H1 (cell line): ENCODE data around the gene EPHB1. TPM values are rescaled to one million over a fixed set of nuclear protein-coding genes. Genes with fewer than 3 reads are reported as not detected.

Experiments used
- CTCF ChIA-PET: fragments of 300-600 bp; sonication (Branson Sonifier 250); formaldehyde crosslinking; loops from one replicate; lab custom pipeline; 2021; ENCODE audit not compliant: partially characterized antibody; lab: Charles Lee
- POLR2A ChIA-PET: fragments of 300-600 bp; sonication (Branson Sonifier 250); formaldehyde crosslinking; loops from one replicate; lab custom pipeline; 2021; ENCODE audit warnings: inconsistent platforms; ENCODE audit not compliant: partially characterized antibody; lab: Charles Lee
- DNase-seq, 2 experiments: peaks; one replicate each; pipeline versions ENCODE4 v3.0.0 to v3.0.0-alpha.2; 2010 to 2022; ENCODE audit warnings: low spot score in 2 of 2, low read depth in 1 of 2, mixed read lengths in 1 of 2
- FAIRE-seq: peaks from 2 replicates; lab custom pipeline; 2011; peaks lifted over from hg19 to GRCh38; lab: Jason Lieb, UNC
- H2AFZ ChIP-seq: 2 replicates; pipeline ENCODE4 v1.8.1; 2012; ENCODE audit warnings: low read length, inconsistent platforms
- H2AK5ac ChIP-seq: 2 replicates; pipeline ENCODE4 v1.6.1; 2013; ENCODE audit warnings: low read depth, low read length
- H2BK120ac ChIP-seq: replicated peaks from 2 replicates; pipeline ENCODE3; 2013; ENCODE audit warnings: low read depth, low read length, inconsistent platforms
- H2BK12ac ChIP-seq: 2 replicates; pipeline ENCODE4 v1.6.1; 2013; ENCODE audit warnings: low read depth, low read length
- H2BK15ac ChIP-seq: 2 replicates; pipeline ENCODE4 v1.6.1; 2013; ENCODE audit warnings: low read length
- H2BK20ac ChIP-seq: 2 replicates; pipeline ENCODE4 v1.6.1; 2013; ENCODE audit warnings: low read length
- H2BK5ac ChIP-seq: 2 replicates; pipeline ENCODE4 v1.6.1; 2013; ENCODE audit warnings: low read depth, low read length
- H3K14ac ChIP-seq: 2 replicates; pipeline ENCODE4 v1.6.1; 2013; ENCODE audit warnings: inconsistent platforms; ENCODE audit not compliant: insufficient read length
- H3K18ac ChIP-seq: 2 replicates; pipeline ENCODE4 v1.6.1; 2013; ENCODE audit warnings: low read length; ENCODE audit errors: extremely low read depth
- H3K23ac ChIP-seq: 2 replicates; pipeline ENCODE4 v1.6.1; 2013; ENCODE audit warnings: inconsistent platforms; ENCODE audit not compliant: insufficient read length
- H3K23me2 ChIP-seq: 2 replicates; pipeline ENCODE4 v1.6.1; 2013; ENCODE audit warnings: low read depth, low read length
- H3K27ac ChIP-seq: 2 replicates; pipeline ENCODE4 v1.6.1; 2011; ENCODE audit warnings: low read depth, low read length, inconsistent platforms
- H3K27me3 ChIP-seq, 4 experiments: replicated peaks in 1 of 4; 1 replicate in 1 of 4; 2 replicates in 3 of 4; pipeline versions ENCODE4 v1.6.1 to v1.8.1; 2011 to 2013; ENCODE audit warnings: low read length in 3 of 4, mild to moderate bottlenecking in 3 of 4, inconsistent platforms in 2 of 4, mixed read lengths in 2 of 4, moderate library complexity in 1 of 4; ENCODE audit not compliant: control insufficient read depth in 3 of 4, insufficient read depth in 3 of 4; ENCODE audit errors: extremely low read depth in 1 of 4
- H3K36me3 ChIP-seq, 4 experiments: 2 replicates each; pipeline versions ENCODE4 v1.6.1 to v1.8.1; 2011 to 2013; ENCODE audit warnings: mild to moderate bottlenecking in 4 of 4, low read length in 3 of 4, moderate library complexity in 2 of 4, control low read depth in 1 of 4, inconsistent platforms in 1 of 4; ENCODE audit not compliant: insufficient read depth in 4 of 4, control insufficient read depth in 2 of 4
- H3K4ac ChIP-seq: replicated peaks from 2 replicates; pipeline ENCODE3; 2013; ENCODE audit warnings: low read length, low read depth, mixed read lengths, inconsistent platforms; ENCODE audit not compliant: insufficient read length
- H3K4me1 ChIP-seq, 4 experiments: replicated peaks in 1 of 4; 1 replicate in 1 of 4; 2 replicates in 3 of 4; pipeline versions ENCODE4 v1.6.1 to v1.8.1; 2011 to 2013; ENCODE audit warnings: low read length in 3 of 4, inconsistent platforms in 2 of 4, mixed read lengths in 1 of 4; ENCODE audit not compliant: insufficient read depth in 4 of 4, control insufficient read depth in 3 of 4
- H3K4me2 ChIP-seq, 2 experiments: 2 replicates each; pipeline versions ENCODE4 v1.6.1 to v1.8.1; 2011 to 2013; ENCODE audit warnings: low read depth in 2 of 2, low read length in 2 of 2, control low read depth in 1 of 2, inconsistent platforms in 1 of 2, mild to moderate bottlenecking in 1 of 2; ENCODE audit not compliant: insufficient read depth in 1 of 2
- H3K4me3 ChIP-seq, 4 experiments: fragments of 200-600, 300-600 bp in 1 of 4; sonication (generic), shearing (Covaris generic), sonication (Bioruptor Twin) in 1 of 4; 2 replicates each; pipeline versions ENCODE4 v1.5.1 to v1.8.1; 2011 to 2016; ENCODE audit warnings: low read length in 4 of 4, low read depth in 3 of 4, control low read depth in 2 of 4, inconsistent platforms in 2 of 4, mild to moderate bottlenecking in 2 of 4, mixed read lengths in 1 of 4, moderate library complexity in 1 of 4; ENCODE audit not compliant: insufficient read depth in 2 of 4; ENCODE audit errors: extremely low read depth in 1 of 4
- H3K56ac ChIP-seq: replicated peaks from 2 replicates; pipeline ENCODE3; 2013; ENCODE audit warnings: low read depth, mild to moderate bottlenecking, mixed read lengths, low read length, inconsistent platforms; ENCODE audit not compliant: insufficient read length
- H3K79me1 ChIP-seq: 2 replicates; pipeline ENCODE4 v1.6.1; 2013; ENCODE audit warnings: low read depth, low read length, control low read depth
- H3K79me2 ChIP-seq, 2 experiments: 2 replicates each; pipeline versions ENCODE4 v1.6.1 to v1.8.1; 2012 to 2013; ENCODE audit warnings: low read length in 2 of 2, mild to moderate bottlenecking in 2 of 2, inconsistent platforms in 1 of 2; ENCODE audit not compliant: insufficient read depth in 2 of 2, control insufficient read depth in 1 of 2
- H3K9ac ChIP-seq, 4 experiments: replicated peaks in 1 of 4; 1 replicate in 1 of 4; 2 replicates in 3 of 4; pipeline versions ENCODE4 v1.6.1 to v1.8.1; 2011 to 2013; ENCODE audit warnings: low read depth in 3 of 4, low read length in 3 of 4, control low read depth in 2 of 4, mild to moderate bottlenecking in 2 of 4, moderate library complexity in 2 of 4, inconsistent platforms in 1 of 4; ENCODE audit errors: extremely low read depth in 1 of 4
- H3K9me3 ChIP-seq, 2 experiments: 2 replicates each; pipeline versions ENCODE4 v1.6.1 to v1.8.1; 2012 to 2013; ENCODE audit warnings: mild to moderate bottlenecking in 2 of 2, moderate library complexity in 2 of 2, control low read depth in 1 of 2, inconsistent platforms in 1 of 2, low read depth in 1 of 2, low read length in 1 of 2, mixed read lengths in 1 of 2; ENCODE audit not compliant: insufficient read depth in 2 of 2
- H4K20me1 ChIP-seq, 2 experiments: replicated peaks in 1 of 2; 2 replicates each; pipeline versions ENCODE3 to v1.8.1; 2011 to 2013; ENCODE audit warnings: inconsistent platforms in 2 of 2, low read length in 2 of 2, mild to moderate bottlenecking in 1 of 2; ENCODE audit not compliant: insufficient read depth in 2 of 2, control insufficient read depth in 1 of 2
- H4K5ac ChIP-seq: 2 replicates; pipeline ENCODE4 v1.6.1; 2013; ENCODE audit warnings: low read length, low read depth, mixed read lengths, inconsistent platforms; ENCODE audit not compliant: insufficient read length
- H4K8ac ChIP-seq: 2 replicates; pipeline ENCODE4 v1.8.0; 2013; ENCODE audit warnings: mild to moderate bottlenecking, moderate library complexity, low read length, inconsistent platforms; ENCODE audit not compliant: insufficient read depth; ENCODE audit errors: extremely low read depth
- H4K91ac ChIP-seq: replicated peaks from 2 replicates; pipeline ENCODE3; 2013; ENCODE audit warnings: low read length, mixed read lengths, inconsistent platforms; ENCODE audit not compliant: insufficient read length
- FOSL1 ChIP-seq: IDR thresholded peaks from 2 replicates; pipeline ENCODE4 v1.6.1; 2011; ENCODE audit warnings: mild to moderate bottlenecking, low read depth, low read length, moderate library complexity; ENCODE audit not compliant: insufficient read depth
- MAFK ChIP-seq: IDR thresholded peaks from 2 replicates; pipeline ENCODE4 v1.6.1; 2012; ENCODE audit warnings: low read depth, mild to moderate bottlenecking, improper control_type of control experiment, low read length
- PHF8 ChIP-seq: fragments of 200-600 bp; sonication (generic); conservative IDR thresholded peaks from 2 replicates; pipeline ENCODE4 v1.7.1; 2012; ENCODE audit warnings: low read depth, mild to moderate bottlenecking, inconsistent platforms, low read length, moderate library complexity
- POLR2A ChIP-seq, 2 experiments: IDR thresholded peaks; 1 replicate in 1 of 2; 2 replicates in 1 of 2; pipeline ENCODE4 v1.6.1; 2011; ENCODE audit warnings: low read depth in 2 of 2, low read length in 2 of 2, mild to moderate bottlenecking in 2 of 2; ENCODE audit errors: control extremely low read depth in 1 of 2
- RFX5 ChIP-seq: IDR thresholded peaks from 2 replicates; pipeline ENCODE4 v1.6.1; 2011; ENCODE audit warnings: low read depth, low read length, improper control_type of control experiment, borderline replicate concordance
- SP1 ChIP-seq: IDR thresholded peaks from 2 replicates; pipeline ENCODE4 v1.6.1; 2011; ENCODE audit warnings: low read depth, low read length
- SP2 ChIP-seq: IDR thresholded peaks from 2 replicates; pipeline ENCODE4 v1.6.1; 2012; ENCODE audit warnings: mild to moderate bottlenecking, low read length, inconsistent platforms
- SRF ChIP-seq: IDR thresholded peaks from 2 replicates; pipeline ENCODE4 v1.6.1; 2011; ENCODE audit warnings: mild to moderate bottlenecking, low read depth, low read length, moderate library complexity
- TEAD4 ChIP-seq: IDR thresholded peaks from 2 replicates; pipeline ENCODE4 v1.6.1; 2012; ENCODE audit warnings: low read depth, low read length, inconsistent platforms, mixed read lengths
- WGBS, 2 experiments: shearing (Covaris generic) in 1 of 2; methylation state at CpG; one replicate each; pipeline versions ENCODE4 v1.1.6 to v1.1.7; 2013 to 2015; ENCODE audit warnings: low lambda C conversion rate in 2 of 2, mixed read lengths in 2 of 2, inconsistent platforms in 1 of 2, low coverage in 1 of 2, missing lambda C conversion rate in 1 of 2; ENCODE audit not compliant: insufficient replicate concordance in 2 of 2, insufficient coverage in 1 of 2, insufficient read length in 1 of 2; ENCODE audit errors: extremely low coverage in 1 of 2, missing lambda C conversion rate in 1 of 2; 5-methylcytosine and 5-hydroxymethylcytosine counted together
- polyA plus RNA-seq, 7 experiments: library from polyadenylated mRNA; depleted of rRNA in 3 of 7; stranded (reverse) in 5 of 7; unstranded in 2 of 7; fragments of >200 nt in 5 of 7; fragments of 200-250 nt in 2 of 7; gene quantifications; 1 replicate in 5 of 7; 2 replicates in 1 of 7; 4 replicates in 1 of 7; pipeline versions ENCODE4 v1.2.1 to v1.2.3, GENCODE V29; 2011 to 2013; ENCODE audit warnings: missing spikeins in 2 of 7, mixed read lengths in 2 of 7
- total RNA-seq: library from RNA; stranded (reverse); fragmentation: NEBNext Ultra II Directional; extraction: Animal tissue kit (Norgen Biotek cat#: 25700); gene quantifications from 2 replicates; pipeline ENCODE4 v1.2.1, GENCODE V29; 2021

Gene EPHB1
- total and polyA plus RNA-seq, 2 of the 8 experiments (the other 6 are each of a cell fraction or from before 2014, with no cell fraction given): 3.5 to 5.9 TPM

DNA sequence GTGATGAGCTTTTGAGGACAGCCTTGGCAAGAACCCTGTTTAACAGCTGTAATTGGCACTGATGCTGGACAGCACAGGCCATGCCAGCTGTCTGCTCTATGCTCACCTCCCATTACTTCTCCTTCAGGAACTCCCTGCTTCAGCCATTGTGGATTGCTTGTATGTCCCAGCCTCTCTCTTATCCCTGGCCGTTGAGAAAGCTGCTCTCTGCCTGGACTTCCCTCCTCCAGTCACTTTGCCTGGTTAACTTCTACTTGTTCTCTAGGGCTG lies 444.5 kb downstream of the EPHB1 start:
- Histone ChIP-seq H3K56ac (no peak overlapping the region), H3K4me2 (no peak overlapping the region), H3K9ac (no peak overlapping the region), H2BK5ac (no peak overlapping the region), H2BK20ac (no peak overlapping the region), H3K4me3 (no peak overlapping the region), H3K4me1 (peaks cover 0 to 7% (median 0%) of the 10 kb centered on the region in 4 experiments; a peak in 3 of 7 replicates), H2BK12ac (0 out of 2 replicates have a peak overlapping the region, but pooled peaks have one; percentile 4), H3K23ac (no peak overlapping the region), H3K14ac (no peak overlapping the region), H4K5ac (no peak overlapping the region), H3K79me2 (no peaks in the 10 kb centered on the region), H2AFZ (no peak overlapping the region), H2AK5ac (no peak overlapping the region), H3K36me3 (no peaks in the 10 kb centered on the region), H3K79me1 (no peaks in the 10 kb centered on the region), H3K27ac (no peak overlapping the region), H3K18ac (no peak overlapping the region), H3K27me3 (no peaks in the 10 kb centered on the region; a peak in 1 of 7 replicates), H4K91ac (no peak overlapping the region), H3K9me3 (peaks cover 0 to 7% of the 10 kb centered on the region in 2 experiments; a peak in 1 of 4 replicates), H4K20me1 (no peaks in the 10 kb centered on the region), H3K4ac (no peak overlapping the region), H4K8ac (no peak overlapping the region), H2BK120ac (no peak overlapping the region), H2BK15ac (no peak overlapping the region), H3K23me2 (no peaks in the 10 kb centered on the region)
- DNase-seq: no peak
- no peak for TF ChIP-seq SP1
- TF ChIP-seq PHF8: no peak
- TF ChIP-seq RFX5: no peak
- TF ChIP-seq SP2: no peak
- TF ChIP-seq MAFK: no peak
- no peak for TF ChIP-seq POLR2A (IDR thresholded peaks at IDR 0.05; ENCODE audit: control extremely low read depth in 1 of 2, low read depth in 2 of 2, low read length in 2 of 2)
- TF ChIP-seq FOSL1: no peak
- TF ChIP-seq TEAD4: no peak
- no peak for TF ChIP-seq SRF
- FAIRE-seq: no peak
- CTCF ChIA-PET: interaction anchor here (0.6 to 4.8 kb wide), 13 partner anchors 10 to 948 kb away, joined by 3 to 41 read pairs (median 7); partner anchors contain the start of gene EPHB1
- no CpG with 5 or more reads among the region's 1 CpG for WGBS, 2 experiments
- POLR2A ChIA-PET: interaction anchor here (1.3 kb wide), 1 partner anchor 10 kb away, joined by 5 read pairs; no protein-coding TSS in a partner anchor
